HTR-8/SVneo (cell line): ENCODE measurements around the gene FAM151B.

Experiments used
- DNase-seq: peaks from one replicate; pipeline ENCODE4 v3.0.0; 2011; ENCODE audit warnings: low spot score, mixed read lengths; ENCODE audit not compliant: insufficient read length
- FAIRE-seq: peaks from 2 replicates; lab custom pipeline; 2011; peaks lifted over from hg19 to GRCh38; lab: Jason Lieb, UNC

Gene FAM151B

GRCh38 chr5:80502800-80503199 is 14.9 kb downstream of the FAM151B start:
- no peak for DNase-seq
- no peak for FAIRE-seq

GRCh38 chr5:80503641-80504040 is 15.7 kb downstream of the FAM151B start:
- FAIRE-seq, result no peak
- DNase-seq, result no peak

GRCh38 chr5:80504833-80505232 is 16.9 kb downstream of the FAM151B start:
- DNase-seq (no peak), FAIRE-seq (no peak)

- FAIRE-seq, result no peak
- no peak for DNase-seq
These were observed 19.8 kb downstream of the FAM151B start for GRCh38 chr5:80507663-80508062.

GRCh38 chr5:80508844-80509243 is 20.9 kb downstream of the FAM151B start:
- DNase-seq (no peak), FAIRE-seq (no peak)

- no peak for FAIRE-seq
These were observed 21.5 kb downstream of the FAM151B start for GRCh38 chr5:80509362-80509761.

GRCh38 chr5:80516826-80517225 is 28.9 kb downstream of the FAM151B start:
- FAIRE-seq (peak; percentile 76), DNase-seq (peak; percentile 53)

More at GRCh38 chr5:80509362-80509761, 21.5 kb downstream of the FAM151B start:
- DNase-seq, result no peak

GRCh38 chr5:80540691-80541090 is 52.8 kb downstream of the FAM151B start:
- FAIRE-seq, result no peak
- DNase-seq, result no peak

- FAIRE-seq, result no peak
These were observed 53.5 kb downstream of the FAM151B start for GRCh38 chr5:80541392-80541791.

GRCh38 chr5:80554646-80555045 is 66.7 kb downstream of the FAM151B start:
- no peak for DNase-seq

More at GRCh38 chr5:80541392-80541791, 53.5 kb downstream of the FAM151B start:
- no peak for DNase-seq

GRCh38 chr5:80555099-80555498 is 67.2 kb downstream of the FAM151B start:
- no peak for FAIRE-seq
- DNase-seq, result no peak

More at GRCh38 chr5:80554646-80555045, 66.7 kb downstream of the FAM151B start:
- no peak for FAIRE-seq

- no peak for FAIRE-seq
- DNase-seq, result no peak
These were observed 71.3 kb downstream of the FAM151B start for GRCh38 chr5:80559244-80559643.

GRCh38 chr5:80565330-80565729 is 77.4 kb downstream of the FAM151B start:
- FAIRE-seq, result no peak
- no peak for DNase-seq

GRCh38 chr5:80566711-80567259 is 78.9 kb downstream of the FAM151B start:
- FAIRE-seq, result no peak
- no peak for DNase-seq

- DNase-seq, result no peak
- FAIRE-seq, result no peak
These were observed 80.4 kb downstream of the FAM151B start for GRCh38 chr5:80568251-80568650.

- no peak for DNase-seq
- no peak for FAIRE-seq
These were observed 81.4 kb downstream of the FAM151B start for GRCh38 chr5:80569086-80569960.

- FAIRE-seq, result no peak
- peak; percentile 31 for DNase-seq
These were observed 82.3 kb downstream of the FAM151B start, which contains the start of gene ANKRD34B for GRCh38 chr5:80569961-80570786. TSS of gene ANKRD34B (minus strand) at chr5:80570280. CDS start at chr5:80560019, 10,261 bp downstream.

GRCh38 chr5:80573062-80573461 is 85.2 kb downstream of the FAM151B start:
- FAIRE-seq (no peak), DNase-seq (no peak)

- DNase-seq (no peak), FAIRE-seq (no peak)
These were observed 88.5 kb downstream of the FAM151B start for GRCh38 chr5:80576383-80576782.

GRCh38 chr5:80577707-80578106 is 89.8 kb downstream of the FAM151B start:
- FAIRE-seq (no peak), DNase-seq (no peak)

- DNase-seq (no peak), FAIRE-seq (no peak)
These were observed 91.2 kb downstream of the FAM151B start for GRCh38 chr5:80579050-80579449.
